ENCODE data around the gene HGFAC. TPM values are rescaled to one million over a fixed set of nuclear protein-coding genes. Genes with fewer than 3 reads are reported as not detected.

The HGFAC gene
- total and polyA plus RNA-seq, 9 donors, result 0.15 to 2.1 (median 0.53) TPM; not detected in 2

DNA sequence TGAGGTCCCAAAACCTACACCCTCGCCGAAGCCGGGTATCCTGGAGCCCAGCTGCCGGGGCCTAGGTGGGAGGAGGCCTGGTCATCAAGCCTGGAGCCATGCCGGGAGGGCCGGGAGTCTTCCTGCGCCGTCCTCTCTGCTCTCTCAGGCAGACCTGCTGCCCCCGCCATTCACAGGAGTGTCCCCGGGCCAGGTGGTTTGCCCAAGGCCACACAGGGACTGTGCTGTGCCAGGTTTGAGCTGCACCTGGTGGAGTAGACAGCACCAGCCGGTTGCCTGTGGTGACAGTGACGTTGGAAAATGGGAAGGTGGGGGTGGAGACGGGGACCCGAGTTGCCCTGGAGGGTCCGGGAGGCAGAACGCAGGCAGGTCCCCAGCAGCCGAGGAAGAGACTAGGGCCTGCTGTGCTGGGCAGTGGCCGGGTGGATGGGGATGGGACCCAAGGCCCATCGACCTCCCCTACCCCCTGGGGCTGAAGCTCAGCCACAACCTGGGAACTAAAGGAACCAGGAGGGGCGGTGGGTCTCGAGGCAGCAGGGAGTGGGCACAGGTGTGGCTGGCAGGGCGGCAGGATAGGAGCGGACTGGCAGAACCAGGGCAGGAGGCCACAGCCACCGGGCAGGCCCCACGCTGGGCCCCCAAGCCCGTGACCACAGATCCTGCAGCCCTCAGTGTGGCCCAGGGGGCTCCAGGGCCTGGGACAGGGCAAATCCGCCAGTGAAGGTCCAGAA is 30.8 kb downstream of the HGFAC start:
- H3K27me3 ChIP-seq, result no peaks in the 10 kb centered on the region
- TF ChIP-seq EP300 (IDR thresholded peaks at IDR 0.05), result no peak
- TF ChIP-seq, protein P1, sequence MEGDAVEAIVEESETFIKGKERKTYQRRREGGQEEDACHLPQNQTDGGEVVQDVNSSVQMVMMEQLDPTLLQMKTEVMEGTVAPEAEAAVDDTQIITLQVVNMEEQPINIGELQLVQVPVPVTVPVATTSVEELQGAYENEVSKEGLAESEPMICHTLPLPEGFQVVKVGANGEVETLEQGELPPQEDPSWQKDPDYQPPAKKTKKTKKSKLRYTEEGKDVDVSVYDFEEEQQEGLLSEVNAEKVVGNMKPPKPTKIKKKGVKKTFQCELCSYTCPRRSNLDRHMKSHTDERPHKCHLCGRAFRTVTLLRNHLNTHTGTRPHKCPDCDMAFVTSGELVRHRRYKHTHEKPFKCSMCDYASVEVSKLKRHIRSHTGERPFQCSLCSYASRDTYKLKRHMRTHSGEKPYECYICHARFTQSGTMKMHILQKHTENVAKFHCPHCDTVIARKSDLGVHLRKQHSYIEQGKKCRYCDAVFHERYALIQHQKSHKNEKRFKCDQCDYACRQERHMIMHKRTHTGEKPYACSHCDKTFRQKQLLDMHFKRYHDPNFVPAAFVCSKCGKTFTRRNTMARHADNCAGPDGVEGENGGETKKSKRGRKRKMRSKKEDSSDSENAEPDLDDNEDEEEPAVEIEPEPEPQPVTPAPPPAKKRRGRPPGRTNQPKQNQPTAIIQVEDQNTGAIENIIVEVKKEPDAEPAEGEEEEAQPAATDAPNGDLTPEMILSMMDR (IDR thresholded peaks at IDR 0.05), result no peak
- no peak for TF ChIP-seq POLR2A (IDR thresholded peaks at IDR 0.05)
- no peaks in the 10 kb centered on the region for H3K36me3 ChIP-seq
- H3K9me3 ChIP-seq, result no peaks in the 10 kb centered on the region
- H3K27ac ChIP-seq, result no peak overlapping the region
- no peak overlapping the region for H3K4me3 ChIP-seq
- 91% methylated on average over 27 of the region's 27 CpGs for WGBS, 3 donors
- H3K4me1 ChIP-seq (ENCODE audit: insufficient read depth), result no peaks in the 10 kb centered on the region
- DNase-seq, result no peak
- intact Hi-C loops (cut with DNase I), result no loop called here

DNA sequence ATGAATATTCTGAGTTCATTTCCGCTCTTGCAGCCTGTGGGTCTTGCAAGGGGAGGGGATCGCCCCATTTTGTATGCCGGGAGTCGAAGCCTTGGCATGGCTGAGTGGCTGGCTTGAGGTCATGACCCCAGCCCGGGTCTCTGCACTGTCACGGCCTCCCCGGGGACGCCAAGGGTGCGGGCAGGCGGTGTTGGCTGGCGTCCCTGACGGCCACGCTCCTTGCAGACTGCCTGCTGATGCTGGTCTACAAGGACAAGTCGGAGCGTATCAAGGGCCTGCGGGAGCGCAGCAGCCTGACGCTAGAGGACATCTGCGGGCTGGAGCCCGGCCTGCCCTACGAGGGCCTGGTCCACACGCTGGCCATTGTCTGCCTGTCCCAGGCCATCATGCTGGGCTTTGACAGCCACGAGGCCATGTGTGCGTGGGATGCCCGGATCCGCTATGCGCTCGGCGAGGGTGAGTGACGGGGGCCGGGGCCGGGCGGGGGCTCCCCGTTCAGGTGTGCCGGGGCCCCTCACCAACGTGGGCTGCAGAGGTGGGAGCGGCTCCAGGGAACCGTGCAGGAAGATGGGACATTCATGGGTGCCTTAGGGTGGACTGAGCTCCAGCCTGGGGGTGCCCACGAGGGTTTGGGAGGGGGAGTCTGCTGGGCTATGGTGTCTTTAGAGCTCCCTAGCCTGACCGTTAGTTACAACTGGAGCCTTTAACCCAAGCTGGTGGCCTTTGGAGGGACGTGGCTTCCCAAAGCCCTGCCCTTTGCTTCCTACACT is 31.6 kb downstream of the HGFAC start:
- Histone ChIP-seq H3K9me3 (no peaks in the 10 kb centered on the region), H3K27ac (no peak overlapping the region), H3K27me3 (no peaks in the 10 kb centered on the region), H3K4me3 (no peak overlapping the region), H3K4me1 (ENCODE audit: insufficient read depth) (no peaks in the 10 kb centered on the region), H3K36me3 (no peaks in the 10 kb centered on the region)
- WGBS, 3 donors, result 80 to 87% (median 84%) methylated on average over 32 to 41 of the region's 41 CpGs
- intact Hi-C loops (cut with DNase I), result no loop called here
- TF ChIP-seq, protein P1 (IDR thresholded peaks at IDR 0.05), result no peak
- TF ChIP-seq POLR2A (IDR thresholded peaks at IDR 0.05), result no peak
- TF ChIP-seq EP300 (IDR thresholded peaks at IDR 0.05), result no peak
- no peak for DNase-seq

DNA sequence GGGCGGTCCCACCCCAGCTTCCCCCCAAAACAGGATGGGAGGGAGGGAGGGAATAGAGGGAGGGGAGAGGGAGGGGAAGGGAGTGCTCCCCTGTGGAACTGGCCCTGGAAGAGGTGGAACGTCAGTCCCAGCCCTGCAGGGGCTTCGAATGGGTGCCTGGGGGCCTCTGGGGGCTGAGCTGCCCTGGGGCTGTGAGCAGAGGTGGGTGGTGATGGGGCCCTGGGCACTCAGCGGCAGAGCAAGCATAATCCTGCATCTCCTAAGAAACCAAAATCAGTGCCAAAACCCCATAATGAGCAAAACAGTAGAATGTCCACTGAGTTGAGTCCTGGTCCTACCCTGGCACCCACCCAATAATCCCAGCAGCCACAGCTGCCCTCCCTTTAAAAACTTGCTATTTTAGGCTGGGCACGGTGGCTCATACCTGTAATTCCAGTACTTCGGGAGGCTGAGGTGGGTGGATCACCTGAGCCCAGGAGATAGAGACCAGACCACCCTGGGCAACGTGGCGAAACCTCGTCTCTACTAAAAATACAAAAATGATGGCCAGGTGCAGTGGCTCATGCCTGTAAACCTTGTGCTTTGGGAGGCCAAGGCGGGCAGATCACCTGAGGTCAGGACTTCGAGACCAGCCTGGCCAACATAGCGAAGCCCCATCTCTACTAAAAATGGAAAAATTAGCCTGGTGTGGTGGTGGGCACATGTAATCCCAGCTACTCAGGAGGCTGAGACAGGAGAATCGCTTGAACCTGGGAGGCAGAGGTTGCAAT is 32.4 kb downstream of the HGFAC start:
- TF ChIP-seq, protein P1 (IDR thresholded peaks at IDR 0.05), result no peak
- TF ChIP-seq POLR2A (IDR thresholded peaks at IDR 0.05) (no peak), EP300 (IDR thresholded peaks at IDR 0.05) (no peak)
- no peaks in the 10 kb centered on the region for H3K36me3 ChIP-seq
- no peak for DNase-seq
- no peaks in the 10 kb centered on the region for H3K4me1 ChIP-seq (ENCODE audit: insufficient read depth)
- WGBS, 3 donors, result 79 to 81% (median 80%) methylated on average over 13 of the region's 13 CpGs
- intact Hi-C loops (cut with DNase I), result no loop called here
- H3K27ac ChIP-seq, result no peak overlapping the region
- H3K9me3 ChIP-seq, result no peaks in the 10 kb centered on the region
- H3K4me3 ChIP-seq, result no peak overlapping the region
- no peaks in the 10 kb centered on the region for H3K27me3 ChIP-seq

DNA sequence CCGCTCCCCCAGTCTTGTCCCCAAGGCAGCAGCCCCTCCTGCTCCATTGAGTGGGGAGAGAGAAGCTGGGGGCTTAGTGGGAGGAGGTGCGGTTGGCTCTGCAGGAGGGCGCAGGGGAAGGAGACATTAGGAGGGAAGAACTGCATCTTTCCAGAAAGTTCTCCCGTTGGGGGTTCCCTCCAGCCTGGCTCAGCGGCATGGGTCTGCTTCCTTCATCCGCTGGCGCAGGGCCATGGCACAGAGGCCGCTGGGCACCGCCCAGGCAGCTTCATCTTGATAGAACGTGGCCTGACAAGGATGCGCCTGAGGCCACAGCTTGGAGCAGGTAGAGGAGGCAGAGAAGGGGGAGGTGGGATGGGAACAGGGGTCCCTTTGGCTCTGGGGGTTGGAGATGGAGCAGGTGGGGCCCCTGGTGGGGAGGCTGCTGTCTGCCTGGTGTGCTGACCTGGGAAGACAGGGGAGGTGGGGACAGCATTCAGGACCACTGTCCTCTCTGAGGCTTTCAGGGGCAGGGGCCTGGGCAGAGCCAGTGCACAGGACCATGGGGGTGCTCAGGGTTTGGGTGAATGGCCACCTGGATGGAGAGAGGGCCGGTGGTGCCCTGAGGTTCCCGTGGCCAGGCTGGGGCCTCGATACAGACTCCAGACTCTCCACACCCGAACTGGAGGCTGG is 33.4 kb downstream of the HGFAC start:
- Histone ChIP-seq H3K4me1 (ENCODE audit: insufficient read depth) (no peaks in the 10 kb centered on the region), H3K27ac (no peak overlapping the region), H3K36me3 (no peaks in the 10 kb centered on the region), H3K27me3 (no peaks in the 10 kb centered on the region), H3K9me3 (no peaks in the 10 kb centered on the region), H3K4me3 (no peak overlapping the region)
- TF ChIP-seq, protein P1 (IDR thresholded peaks at IDR 0.05), result no peak
- TF ChIP-seq EP300 (IDR thresholded peaks at IDR 0.05) (no peak), POLR2A (IDR thresholded peaks at IDR 0.05) (no peak)
- WGBS, 3 donors, result 74 to 78% (median 78%) methylated on average over 15 of the region's 15 CpGs
- intact Hi-C loops (cut with DNase I), result no loop called here
- DNase-seq, result no peak

Measured in ovary (tissue), 9 donors.